ENCODE results near the gene CDKAL1. TPM values are rescaled to one million over a fixed set of nuclear protein-coding genes. Genes with fewer than 3 reads are reported as not detected.

The CDKAL1 gene
- total and polyA plus RNA-seq, 2 of the 8 experiments (the other 6 are each of a cell fraction or from before 2014, with no cell fraction given): 8.4 to 24.6 TPM

DNA sequence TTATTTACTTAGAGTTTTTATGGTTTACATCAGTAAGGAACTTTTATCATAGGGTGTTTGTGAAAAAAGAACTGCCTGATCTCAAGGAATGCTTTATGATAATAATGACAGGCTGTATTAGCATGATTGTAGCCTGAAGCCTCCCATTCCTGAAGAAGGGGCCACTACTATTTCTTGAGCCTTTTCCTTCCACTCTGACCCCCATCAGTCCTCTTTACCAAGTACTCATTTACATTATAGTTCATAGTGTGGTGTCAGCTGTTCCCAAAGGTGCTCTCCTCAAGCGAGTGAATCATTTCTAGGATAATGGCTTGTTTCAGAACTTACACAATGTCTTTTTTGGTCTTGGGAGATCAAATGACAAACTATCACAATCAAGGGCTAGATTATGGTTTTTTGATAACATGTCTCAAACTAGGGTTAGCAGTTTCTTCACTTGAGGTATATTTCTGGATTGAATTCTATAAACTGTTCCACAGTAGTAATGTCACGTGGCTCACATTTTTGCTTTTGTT lies 283.6 kb downstream of the CDKAL1 start:
- 63% methylated on average over 2 of the region's 2 CpGs; no CpG with 5 or more reads in 1 of the 2 experiments for WGBS, 2 experiments (ENCODE audit: extremely low coverage in 1 of 2, insufficient coverage in 1 of 2, insufficient read length in 1 of 2, insufficient replicate concordance in 2 of 2, low coverage in 1 of 2, low lambda C conversion rate in 2 of 2, missing lambda C conversion rate in 1 of 2)
- Histone ChIP-seq H3K9me3 (ENCODE audit: insufficient read depth in 2 of 2, low read depth in 1 of 2, low read length in 1 of 2) (no peaks in the 10 kb centered on the region), H3K4me2 (ENCODE audit: insufficient read depth in 1 of 2, low read depth in 2 of 2, low read length in 2 of 2) (no peak overlapping the region), H4K20me1 (replicated peaks in 1 of 2; ENCODE audit: control insufficient read depth in 1 of 2, insufficient read depth in 2 of 2, low read length in 2 of 2) (peaks cover 0 to 2% of the 10 kb centered on the region in 2 experiments), H3K23me2 (ENCODE audit: low read depth, low read length) (no peaks in the 10 kb centered on the region), H2BK20ac (ENCODE audit: low read length) (no peak overlapping the region), H3K79me1 (ENCODE audit: low read depth, low read length) (no peaks in the 10 kb centered on the region; the same call in 1 of the 2 replicates), H2BK120ac (replicated peaks; ENCODE audit: low read depth, low read length) (no peak overlapping the region), H2BK5ac (ENCODE audit: low read depth, low read length) (no peak overlapping the region), H2AK5ac (ENCODE audit: low read depth, low read length) (no peak overlapping the region), H3K4ac (replicated peaks; ENCODE audit: insufficient read length, low read depth, low read length) (no peak overlapping the region), H2BK15ac (ENCODE audit: low read length) (no peak overlapping the region), H4K5ac (ENCODE audit: insufficient read length, low read depth, low read length) (no peak overlapping the region), H4K8ac (ENCODE audit: extremely low read depth, insufficient read depth, low read length) (no peak overlapping the region), H3K27me3 (replicated peaks in 1 of 4; ENCODE audit: control insufficient read depth in 3 of 4, extremely low read depth in 1 of 4, insufficient read depth in 3 of 4, low read length in 3 of 4) (no peaks in the 10 kb centered on the region), H3K79me2 (ENCODE audit: control insufficient read depth in 1 of 2, insufficient read depth in 2 of 2, low read length in 2 of 2) (no peaks in the 10 kb centered on the region), H3K9ac (replicated peaks in 1 of 4; ENCODE audit: extremely low read depth in 1 of 4, low read depth in 3 of 4, low read length in 3 of 4) (no peak overlapping the region), H3K14ac (ENCODE audit: insufficient read length) (no peak overlapping the region), H4K91ac (replicated peaks; ENCODE audit: insufficient read length, low read length) (no peak overlapping the region), H2BK12ac (ENCODE audit: low read depth, low read length) (no peak overlapping the region), H3K4me1 (replicated peaks in 1 of 4; ENCODE audit: control insufficient read depth in 3 of 4, insufficient read depth in 4 of 4, low read length in 3 of 4) (peaks cover 0 to 5% (median 0%) of the 10 kb centered on the region in 4 experiments; a peak in 1 of 7 replicates), H3K27ac (ENCODE audit: low read depth, low read length) (no peak overlapping the region), H3K18ac (ENCODE audit: extremely low read depth, low read length) (no peak overlapping the region), H3K56ac (replicated peaks; ENCODE audit: insufficient read length, low read depth, low read length) (no peak overlapping the region), H3K23ac (ENCODE audit: insufficient read length) (no peak overlapping the region), H2AFZ (ENCODE audit: low read length) (no peak overlapping the region), H3K4me3 (ENCODE audit: extremely low read depth in 1 of 4, insufficient read depth in 2 of 4, low read depth in 3 of 4, low read length in 4 of 4) (no peak overlapping the region), H3K36me3 (ENCODE audit: control insufficient read depth in 2 of 4, insufficient read depth in 4 of 4, low read length in 3 of 4) (no peaks in the 10 kb centered on the region)
- FAIRE-seq (no peak), DNase-seq (ENCODE audit: low read depth in 1 of 2, low spot score in 2 of 2) (no peak)
- ChIA-PET CTCF (ENCODE audit: partially characterized antibody) (interaction anchor here (0.5 kb wide), 1 partner anchor 1225 kb away, joined by 3 read pairs; no protein-coding TSS in a partner anchor), POLR2A (ENCODE audit: partially characterized antibody) (interaction anchor here (0.9 kb wide), 1 partner anchor 8 kb away, joined by 3 read pairs; no protein-coding TSS in a partner anchor)
- no peak for TF ChIP-seq HDAC2 (IDR thresholded peaks at IDR 0.05; ENCODE audit: borderline replicate concordance in 1 of 2, low read depth in 2 of 2, low read length in 2 of 2)
- no peak for TF ChIP-seq BCL11A (IDR thresholded peaks at IDR 0.05; ENCODE audit: low read depth in 2 of 2, low read length in 2 of 2)
- TF ChIP-seq BRCA1 (IDR thresholded peaks at IDR 0.05; ENCODE audit: low read depth, low read length): no peak
- no peak for TF ChIP-seq CHD2 (IDR thresholded peaks at IDR 0.05; ENCODE audit: low read length)
- no peak for TF ChIP-seq NANOG (IDR thresholded peaks at IDR 0.05; ENCODE audit: insufficient read depth, low read depth, low read length, poor library complexity, severe bottlenecking)
- TF ChIP-seq GTF2F1 (IDR thresholded peaks at IDR 0.05; ENCODE audit: borderline replicate concordance, low read depth, low read length): no peak
- no peak for TF ChIP-seq RFX5 (IDR thresholded peaks at IDR 0.05; ENCODE audit: borderline replicate concordance, low read depth, low read length)
- no peak for TF ChIP-seq SP2 (IDR thresholded peaks at IDR 0.05; ENCODE audit: low read length)
- no peak for TF ChIP-seq SIX5 (IDR thresholded peaks at IDR 0.05; ENCODE audit: low read depth, low read length)
- no peak for TF ChIP-seq SP4 (IDR thresholded peaks at IDR 0.05; ENCODE audit: low read length)
- TF ChIP-seq, protein P1, sequence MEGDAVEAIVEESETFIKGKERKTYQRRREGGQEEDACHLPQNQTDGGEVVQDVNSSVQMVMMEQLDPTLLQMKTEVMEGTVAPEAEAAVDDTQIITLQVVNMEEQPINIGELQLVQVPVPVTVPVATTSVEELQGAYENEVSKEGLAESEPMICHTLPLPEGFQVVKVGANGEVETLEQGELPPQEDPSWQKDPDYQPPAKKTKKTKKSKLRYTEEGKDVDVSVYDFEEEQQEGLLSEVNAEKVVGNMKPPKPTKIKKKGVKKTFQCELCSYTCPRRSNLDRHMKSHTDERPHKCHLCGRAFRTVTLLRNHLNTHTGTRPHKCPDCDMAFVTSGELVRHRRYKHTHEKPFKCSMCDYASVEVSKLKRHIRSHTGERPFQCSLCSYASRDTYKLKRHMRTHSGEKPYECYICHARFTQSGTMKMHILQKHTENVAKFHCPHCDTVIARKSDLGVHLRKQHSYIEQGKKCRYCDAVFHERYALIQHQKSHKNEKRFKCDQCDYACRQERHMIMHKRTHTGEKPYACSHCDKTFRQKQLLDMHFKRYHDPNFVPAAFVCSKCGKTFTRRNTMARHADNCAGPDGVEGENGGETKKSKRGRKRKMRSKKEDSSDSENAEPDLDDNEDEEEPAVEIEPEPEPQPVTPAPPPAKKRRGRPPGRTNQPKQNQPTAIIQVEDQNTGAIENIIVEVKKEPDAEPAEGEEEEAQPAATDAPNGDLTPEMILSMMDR (IDR thresholded peaks at IDR 0.05; ENCODE audit: control extremely low read depth in 1 of 3, insufficient read depth in 1 of 3, low read depth in 1 of 3, low read length in 3 of 3): no peak
- TF ChIP-seq TAF1 (IDR thresholded peaks at IDR 0.05; ENCODE audit: low read depth, low read length): no peak

Data from H1 (cell line).